Measurements from ENCODE around the gene CD8A.
"Not testable (repeated sequence)": the region's sequence is repeated elsewhere in the genome, so short reads cannot be mapped to it uniquely, and the experiment has no call there.

The CD8A gene

DNA sequence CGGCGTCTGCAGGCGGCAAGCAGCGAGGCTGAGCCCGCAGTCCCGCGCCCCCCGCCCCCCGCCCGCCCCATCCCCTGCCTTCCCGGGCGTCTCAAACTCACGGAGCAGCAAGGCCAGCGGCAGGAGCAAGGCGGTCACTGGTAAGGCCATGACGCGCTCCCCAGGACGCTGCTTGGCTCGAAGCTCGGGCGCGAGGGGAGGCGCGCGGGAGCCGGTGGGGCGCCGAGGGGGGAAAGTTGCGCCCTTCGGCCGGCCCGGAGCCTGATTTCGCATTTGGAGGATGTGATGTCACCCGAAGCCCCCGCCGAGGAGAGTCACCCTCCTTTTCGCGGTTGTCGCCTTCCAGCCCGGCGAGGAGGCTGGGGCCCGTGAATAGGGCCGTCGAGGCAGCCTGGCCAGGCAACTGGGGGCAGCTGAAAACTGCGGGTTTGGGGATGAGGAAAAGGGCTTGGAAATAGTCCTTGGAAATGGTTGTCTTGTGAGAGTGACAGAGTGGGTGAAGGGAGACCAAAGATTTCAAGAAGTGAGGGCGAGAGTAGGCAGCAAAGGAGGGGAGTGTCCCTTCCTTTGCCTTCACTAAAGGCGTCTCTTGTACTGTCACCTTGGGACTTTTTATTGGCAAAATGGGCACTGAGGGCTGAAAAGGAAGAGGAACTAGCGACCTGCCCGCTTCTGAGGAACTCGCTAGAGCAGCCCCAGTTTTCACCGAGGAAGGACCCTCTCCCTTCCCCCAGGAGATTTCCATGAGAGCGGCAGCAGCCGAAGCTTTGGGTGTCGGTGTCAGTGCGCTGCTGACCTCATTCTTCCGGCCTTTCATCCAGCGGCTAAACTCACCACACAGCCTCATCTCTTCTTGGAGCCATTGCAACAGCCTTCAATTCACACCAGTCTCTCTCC, at the start of gene CD8A:
Gene CD8A (minus strand): TSS at position 238 of the 897 bp plus-strand sequence. CDS start 88 bp downstream, at position 150.
- DNase-seq, result no peak

GRCh38 chr2:86839871-86840548, 49.3 kb upstream of the CD8A start:
- DNase-seq, result not testable (repeated sequence)

- not testable (repeated sequence) for DNase-seq
These were observed 48.7 kb upstream of the CD8A start for GRCh38 chr2:86839455-86839854.

GRCh38 chr2:86837714-86838113, 47.0 kb upstream of the CD8A start:
- not testable (repeated sequence) for DNase-seq

- not testable (repeated sequence) for DNase-seq
These were observed 46.4 kb upstream of the CD8A start for GRCh38 chr2:86836915-86837695.

DNA sequence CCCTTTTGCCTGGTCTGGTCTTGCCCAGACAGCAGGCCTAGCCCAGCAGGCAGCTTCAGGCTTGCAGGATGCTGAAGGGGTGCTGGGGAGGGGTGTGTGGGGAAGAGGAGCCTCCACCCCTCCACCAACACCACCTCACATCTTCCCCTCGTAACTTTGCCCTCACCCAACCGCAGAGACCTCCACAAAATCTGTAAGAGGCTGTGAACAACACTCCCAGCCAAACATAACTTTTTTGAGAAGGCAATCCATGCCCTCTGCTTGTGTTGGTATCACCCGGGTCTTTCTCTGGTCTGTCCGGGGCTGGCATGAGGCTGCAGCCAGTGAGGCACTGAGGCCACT, 44.8 kb upstream of the CD8A start:
- DNase-seq, result not testable (repeated sequence)

- no peak for DNase-seq
These were observed 42.6 kb upstream of the CD8A start for GRCh38 chr2:86833315-86833714.

GRCh38 chr2:86832334-86833096, 41.8 kb upstream of the CD8A start:
- no peak for DNase-seq

GRCh38 chr2:86831537-86831936, 40.8 kb upstream of the CD8A start:
- no peak for DNase-seq

DNA sequence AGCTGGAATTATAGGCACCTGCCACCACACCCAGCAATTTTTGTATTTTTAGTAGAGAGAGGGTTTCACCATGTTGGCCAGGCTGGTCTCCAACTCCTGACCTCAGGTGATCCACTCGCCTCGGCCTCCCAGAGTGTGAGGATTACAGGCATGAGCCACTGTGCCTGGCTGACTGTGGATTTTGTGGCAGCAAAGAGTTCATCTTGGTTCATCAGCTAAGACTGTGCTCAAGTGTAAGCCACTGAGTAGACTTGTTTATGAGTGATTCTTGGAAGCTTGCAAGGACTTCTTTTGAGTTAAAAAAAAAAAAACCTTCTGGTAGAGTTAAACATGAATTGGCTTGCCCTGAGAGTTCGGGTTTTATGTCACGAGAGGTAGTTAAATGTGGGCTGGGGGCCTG, 36.2 kb upstream of the CD8A start:
- no peak for DNase-seq

GRCh38 chr2:86825693-86826381, 35.1 kb upstream of the CD8A start:
- no peak for DNase-seq

DNA sequence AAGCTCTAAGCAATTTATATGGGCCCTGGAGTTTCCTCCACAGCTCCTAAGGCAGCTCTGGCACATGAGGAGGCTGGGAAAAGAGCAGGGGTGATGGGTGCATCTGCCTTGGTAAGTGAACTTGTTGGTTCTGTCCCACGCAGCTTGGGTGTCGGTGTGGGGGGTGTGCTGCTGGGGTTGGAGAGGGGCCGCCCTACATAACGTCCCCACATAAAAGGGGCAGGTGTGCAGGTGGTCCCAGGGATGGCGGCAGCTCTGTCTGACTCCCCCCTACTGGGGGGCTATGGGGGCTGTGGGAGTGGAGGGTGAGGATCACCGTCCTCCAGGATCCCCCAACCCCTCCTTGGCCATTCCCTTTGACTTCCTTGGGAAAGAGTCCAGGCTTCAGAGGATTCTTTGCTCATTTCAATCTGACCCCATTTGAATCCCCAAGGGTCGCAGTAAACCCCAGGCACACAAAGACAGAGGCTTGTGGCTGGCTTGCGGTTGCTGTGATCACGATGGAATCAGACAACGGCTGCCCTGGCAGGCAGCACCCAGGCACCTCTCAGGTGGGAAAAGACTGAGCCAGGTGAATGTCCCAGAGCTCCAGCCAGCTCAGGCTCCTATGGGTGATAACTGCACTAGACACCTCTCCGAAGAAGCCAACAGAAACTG, 34.5 kb upstream of the CD8A start:
- DNase-seq, result no peak

GRCh38 chr2:86822668-86823345, 32.1 kb upstream of the CD8A start:
- no peak for DNase-seq

DNA sequence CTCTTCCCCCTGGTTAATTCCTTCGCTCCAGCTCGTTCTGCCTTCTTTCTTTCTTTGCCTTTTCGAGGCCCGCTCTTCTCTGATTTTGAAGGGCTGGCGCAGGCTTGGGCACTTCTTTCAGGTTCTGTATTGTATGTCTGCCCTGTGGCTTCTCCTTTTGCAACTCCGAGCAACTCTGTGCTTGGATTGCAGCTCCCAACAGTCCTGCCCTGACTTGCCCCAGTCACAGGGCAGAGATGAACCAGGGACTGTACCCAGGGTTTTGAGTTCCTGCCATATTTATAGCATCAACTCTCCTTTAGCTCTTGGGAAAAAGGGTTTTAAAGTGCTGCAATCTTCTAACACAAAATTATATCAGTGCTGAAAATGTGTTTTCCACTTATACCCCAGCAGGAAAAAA, 31.1 kb upstream of the CD8A start:
- DNase-seq, result no peak

GRCh38 chr2:86821306-86821705, 30.6 kb upstream of the CD8A start:
- DNase-seq, result no peak

DNA sequence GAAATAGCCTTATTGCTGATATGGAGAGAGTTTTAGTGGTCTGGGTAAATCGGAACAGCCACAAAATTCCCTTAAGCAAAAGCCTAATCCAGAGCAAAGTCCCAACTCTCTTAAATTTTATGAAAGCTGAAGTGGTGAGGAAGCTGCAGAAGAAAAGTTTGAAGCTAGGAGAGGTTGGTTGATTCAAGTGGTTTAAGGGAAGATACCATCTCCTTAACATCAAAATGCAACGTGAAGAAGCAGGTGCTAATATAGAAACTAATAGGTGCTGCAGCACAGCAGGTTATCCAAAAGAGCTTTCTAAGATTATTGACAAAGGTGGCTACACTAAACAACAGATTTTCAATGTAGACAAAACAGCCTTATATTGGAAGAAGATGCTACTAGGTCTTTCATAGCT, 28.2 kb upstream of the CD8A start:
- DNase-seq, result no peak

DNA sequence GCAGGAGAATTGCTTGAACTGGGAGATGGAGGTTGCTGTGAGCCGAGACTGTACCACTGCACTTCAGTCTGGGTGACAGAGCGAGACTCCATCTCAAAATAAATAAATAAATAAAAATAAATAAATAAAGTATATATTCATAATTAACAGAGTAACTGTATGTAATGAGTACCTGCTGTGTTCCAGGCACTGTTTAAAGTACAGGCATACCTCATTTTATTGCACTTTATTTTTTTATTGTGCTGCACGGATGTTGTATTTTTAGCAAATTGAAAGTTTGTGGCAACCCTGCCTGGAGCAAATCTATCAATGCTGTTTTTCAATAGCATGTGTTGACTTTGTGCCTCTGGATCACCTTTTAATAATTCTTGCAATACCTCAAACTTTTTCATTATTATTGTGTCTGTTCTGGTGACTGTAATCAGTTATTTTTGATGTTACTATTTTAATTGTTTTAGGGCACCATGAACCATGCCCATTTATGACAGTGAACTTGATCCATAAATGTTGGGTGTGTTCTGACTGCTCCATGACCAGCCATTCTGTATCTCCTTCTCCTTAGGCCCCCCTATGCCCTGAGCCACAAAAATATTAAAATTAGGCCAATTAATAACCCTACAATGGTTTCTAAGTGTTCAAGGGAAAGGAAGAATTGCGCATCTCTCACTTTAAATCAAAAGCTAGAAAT, 27.5 kb upstream of the CD8A start:
- DNase-seq, result no peak

- DNase-seq, result no peak
These were observed 24.9 kb upstream of the CD8A start for GRCh38 chr2:86815611-86816010.

DNA sequence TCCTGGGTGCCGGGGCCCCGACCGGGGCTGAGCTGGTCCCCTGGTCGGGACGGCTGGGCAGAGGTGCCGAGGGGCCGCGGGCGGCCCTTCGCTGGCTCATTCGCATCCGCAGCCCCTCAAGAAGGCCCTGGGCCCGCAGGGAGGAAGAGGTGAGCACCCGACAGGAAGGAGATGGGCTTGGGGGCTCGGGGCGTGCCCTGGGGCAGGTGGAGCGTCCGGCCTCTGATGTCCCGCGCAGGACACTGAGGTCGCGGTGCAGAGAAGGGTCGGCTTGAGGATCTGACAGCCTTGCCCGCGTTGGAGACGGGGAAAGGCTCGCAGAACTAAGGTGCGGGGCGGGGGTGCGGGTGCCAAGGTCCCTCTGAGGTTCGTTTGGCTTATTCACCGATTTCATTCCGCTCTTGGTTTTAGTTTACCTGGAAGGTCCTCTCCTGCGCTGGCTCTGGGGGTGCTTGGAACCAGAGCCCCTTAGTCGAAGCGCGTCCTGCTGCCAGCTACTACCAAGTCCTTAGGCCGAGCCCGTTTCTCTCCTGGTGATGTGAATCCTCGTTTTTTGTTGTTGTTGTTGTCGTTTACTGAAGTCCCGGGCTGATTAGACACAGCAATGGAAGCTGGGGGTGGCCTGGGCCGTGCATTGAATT, 18.9 kb upstream of the CD8A start:
- no peak for DNase-seq
